Smooth muscle cell of the pulmonary artery (primary cell): ENCODE data around the gene ATRNL1. TPM values are rescaled to one million over a fixed set of nuclear protein-coding genes. Genes with fewer than 3 reads are reported as not detected.

Experiments
- total RNA-seq: library from RNA; depleted of rRNA; stranded (reverse); fragments of >200 nt; gene quantifications from 2 replicates; pipeline ENCODE4 v1.2.3, GENCODE V29; 2014

ATRNL1 gene
- total RNA-seq, result 2.3 and 5.1 TPM in 2 replicates

GRCh38 chr10:115093286-115093775 lies at the start of gene ATRNL1:
ATRNL1 (plus strand) TSS chr10:115093365; CDS start chr10:115093751, 386 bp downstream.

Other genes with a start within 250 kb of the ATRNL1 start
- gene TRUB1, start 155.2 kb upstream of the ATRNL1 start, total RNA-seq, result 21.7 and 24.3 TPM in 2 replicates